H1 (cell line): ENCODE data around the gene NFIA. TPM values are rescaled to one million over a fixed set of nuclear protein-coding genes. Genes with fewer than 3 reads are reported as not detected.

Source experiments
- CTBP2 ChIP-seq: IDR thresholded peaks from 2 replicates; pipeline ENCODE4 v1.7.0; 2011; ENCODE audit warnings: borderline replicate concordance, mild to moderate bottlenecking, moderate library complexity, mixed read lengths, low read length; ENCODE audit not compliant: insufficient read depth, insufficient read length
- POLR2AphosphoS5 ChIP-seq: IDR thresholded peaks from 2 replicates; pipeline ENCODE4 v1.6.1; 2011; ENCODE audit warnings: low read depth, low read length
- POU5F1 ChIP-seq: IDR thresholded peaks from 2 replicates; pipeline ENCODE4 v1.6.1; 2011; ENCODE audit warnings: low read depth, mild to moderate bottlenecking, low read length, moderate library complexity
- polyA plus RNA-seq, 7 experiments: library from polyadenylated mRNA; depleted of rRNA in 3 of 7; stranded (reverse) in 5 of 7; unstranded in 2 of 7; fragments of >200 nt in 5 of 7; fragments of 200-250 nt in 2 of 7; gene quantifications; 1 replicate in 5 of 7; 2 replicates in 1 of 7; 4 replicates in 1 of 7; pipeline versions ENCODE4 v1.2.1 to v1.2.3, GENCODE V29; 2011 to 2013; ENCODE audit warnings: missing spikeins in 2 of 7, mixed read lengths in 2 of 7
- total RNA-seq: library from RNA; stranded (reverse); fragmentation: NEBNext Ultra II Directional; extraction: Animal tissue kit (Norgen Biotek cat#: 25700); gene quantifications from 2 replicates; pipeline ENCODE4 v1.2.1, GENCODE V29; 2021

Gene NFIA
- total and polyA plus RNA-seq, 2 of the 8 experiments (the other 6 are each of a cell fraction or from before 2014, with no cell fraction given) = 1.8 to 2.3 TPM

GRCh38 chr1:61293197-61293596 is 210.8 kb downstream of the NFIA start (continued):
- TF ChIP-seq POLR2AphosphoS5 (no peak), CTBP2 (no peak), POU5F1 (no peak)
